Pancreas (tissue), 10 donors: ENCODE results near the gene ERMP1. TPM values are rescaled to one million over a fixed set of nuclear protein-coding genes. Genes with fewer than 3 reads are reported as not detected.
A peak's percentile ranks its signal among the peaks of the same experiment; 100 is the strongest.

Experiments used
- ATAC-seq, 4 donors: fragments of 200-7000 bp; cut with Tn5 transposase; one replicate each; pipeline versions ENCODE4 v1.8.0 to v1.9.1; 2020; ENCODE audit warnings: mild to moderate bottlenecking in 4 of 4, moderate library complexity in 4 of 4
- DNase-seq, 6 donors: peaks; one replicate each; pipeline ENCODE4 v3.0.0-alpha.2; 2020
- FAIRE-seq: peaks from 2 replicates; lab custom pipeline; 2012; peaks lifted over from hg19 to GRCh38; lab: Jason Lieb, UNC
- H3K27ac ChIP-seq, 4 donors: fragments of 200-600 bp; sonication (generic); 1 replicate in 3 of 4; 2 replicates in 1 of 4; pipeline versions ENCODE4 v1.5.0 to v1.8.0; 2020
- H3K27me3 ChIP-seq, 4 donors: fragments of 200-600 bp; one replicate each; pipeline ENCODE4 v1.8.0; 2021
- H3K36me3 ChIP-seq, 3 donors: fragments of 200-600 bp; sonication (generic) in 1 of 3; one replicate each; pipeline versions ENCODE4 v1.5.0 to v1.8.0; 2020 to 2021
- H3K4me1 ChIP-seq, 3 donors: fragments of 200-600 bp; one replicate each; pipeline ENCODE4 v1.8.0; 2021
- H3K4me3 ChIP-seq, 4 donors: fragments of 200-600 bp; sonication (generic) in 2 of 4; one replicate each; pipeline versions ENCODE4 v1.5.0 to v1.8.0; 2020 to 2021
- H3K9me3 ChIP-seq, 4 donors: fragments of 200-600 bp; one replicate each; pipeline ENCODE4 v1.8.0; 2021
- WGBS, 2 donors: extraction: QIAGEN DNeasy Blood & Tissue Kit; methylation state at CpG; one replicate each; pipeline ENCODE4 v1.1.7; 2013; 5-methylcytosine and 5-hydroxymethylcytosine counted together
- intact Hi-C, 3 donors: fragments of 100-400 bp; cut with DNase I; formaldehyde crosslinking; loops; one replicate each; pipeline versions ENCODE4 v1.11.1 to v1.14.2; 2022
- polyA plus RNA-seq, 2 donors: library from polyadenylated mRNA; stranded (reverse); fragments of 200-250 nt; gene quantifications; one replicate each; pipeline ENCODE4 v1.2.3, GENCODE V29; 2013
- total RNA-seq, 6 donors: library from RNA; stranded (reverse); fragmentation: NEBNext Ultra II Directional in 4 of 6; extraction: Animal tissue kit (Norgen Biotek cat#: 25700) in 4 of 6; gene quantifications; one replicate each; pipeline versions ENCODE4 v1.2.1 to v1.2.4, GENCODE V29; 2021 to 2023
- TF ChIP-seq, protein P1 (sequence below), 4 donors: fragments of 200-600 bp; sonication (generic) in 3 of 4; IDR thresholded peaks; one replicate each; pipeline versions ENCODE4 v1.5.0 to v1.8.0; 2021; ENCODE audit warnings: antibody characterized with exemption in 4 of 4
- donor health status: healthy with polysubstance abuse.
- donor health status: DM: no; HTN: no; CAD: no; lungs with moderate emphysema.
- donor health status: DM: no; HTN: no; CAD: no.
- donor health status: control.
- donor health status: control.
- donor health status: Bipolar disorder and iron deficiency.
- donor health status: DM: yes; HTN: yes; CAD: no.
- donor health status: DM: no; HTN: no; CAD: no.
- donor health status: DM: no; HTN: no; CAD: no.
- donor health status: DM: yes; HTN: yes; CAD: no.

Gene ERMP1
- total and polyA plus RNA-seq, 8 donors, result 2.1 to 15.5 (median 7.7) TPM

DNA sequence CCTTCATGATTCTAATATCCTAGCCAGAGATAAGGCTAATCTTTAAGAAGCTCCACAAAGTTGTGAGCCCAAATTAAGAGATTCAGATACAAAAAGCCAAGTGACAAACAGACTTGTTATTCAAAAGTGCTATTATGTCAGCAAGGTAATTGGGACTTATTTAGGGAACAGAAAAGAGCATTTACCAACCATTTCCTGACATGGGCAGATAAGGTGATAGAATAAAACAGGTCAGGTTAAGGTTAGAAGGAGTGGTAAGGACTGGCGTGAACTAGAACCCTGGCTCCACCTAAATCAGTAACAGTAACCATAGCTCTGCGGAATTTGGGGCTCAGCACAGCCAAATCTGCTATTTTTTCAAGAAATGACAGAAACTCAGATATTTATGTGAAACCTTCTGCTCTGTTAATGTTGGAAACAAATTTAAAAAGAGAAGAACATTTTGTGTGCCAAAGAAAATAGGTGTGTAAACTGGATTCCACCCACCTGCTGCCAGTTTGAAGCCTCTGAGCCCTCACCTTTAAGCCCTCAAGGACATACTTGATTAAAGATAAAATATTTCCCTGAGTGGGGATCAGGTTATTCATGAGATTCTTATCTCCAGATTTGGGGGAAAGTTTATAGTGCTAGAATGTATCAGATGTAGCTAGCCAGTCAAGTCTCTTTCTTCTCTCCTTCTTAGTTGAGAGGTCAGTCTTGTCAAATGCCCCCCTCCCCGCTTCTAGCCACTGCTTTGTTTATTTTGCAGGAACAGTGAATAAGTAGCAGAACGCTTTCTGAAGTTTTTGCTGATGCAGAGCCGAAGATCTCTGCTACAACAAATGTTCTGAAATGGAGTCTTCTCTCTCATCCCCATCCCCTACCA lies 10.2 kb upstream of the ERMP1 start:
- no peaks in the 10 kb centered on the region for H3K4me1 ChIP-seq
- FAIRE-seq (no peak), DNase-seq (no peak), ATAC-seq (no peak)
- TF ChIP-seq, protein P1, sequence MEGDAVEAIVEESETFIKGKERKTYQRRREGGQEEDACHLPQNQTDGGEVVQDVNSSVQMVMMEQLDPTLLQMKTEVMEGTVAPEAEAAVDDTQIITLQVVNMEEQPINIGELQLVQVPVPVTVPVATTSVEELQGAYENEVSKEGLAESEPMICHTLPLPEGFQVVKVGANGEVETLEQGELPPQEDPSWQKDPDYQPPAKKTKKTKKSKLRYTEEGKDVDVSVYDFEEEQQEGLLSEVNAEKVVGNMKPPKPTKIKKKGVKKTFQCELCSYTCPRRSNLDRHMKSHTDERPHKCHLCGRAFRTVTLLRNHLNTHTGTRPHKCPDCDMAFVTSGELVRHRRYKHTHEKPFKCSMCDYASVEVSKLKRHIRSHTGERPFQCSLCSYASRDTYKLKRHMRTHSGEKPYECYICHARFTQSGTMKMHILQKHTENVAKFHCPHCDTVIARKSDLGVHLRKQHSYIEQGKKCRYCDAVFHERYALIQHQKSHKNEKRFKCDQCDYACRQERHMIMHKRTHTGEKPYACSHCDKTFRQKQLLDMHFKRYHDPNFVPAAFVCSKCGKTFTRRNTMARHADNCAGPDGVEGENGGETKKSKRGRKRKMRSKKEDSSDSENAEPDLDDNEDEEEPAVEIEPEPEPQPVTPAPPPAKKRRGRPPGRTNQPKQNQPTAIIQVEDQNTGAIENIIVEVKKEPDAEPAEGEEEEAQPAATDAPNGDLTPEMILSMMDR (IDR thresholded peaks at IDR 0.05), result no peak
- 69 to 74% methylated on average over 5 of the region's 5 CpGs for WGBS, 2 donors
- no peaks in the 10 kb centered on the region for H3K27me3 ChIP-seq
- H3K4me3 ChIP-seq, result no peak overlapping the region
- H3K9me3 ChIP-seq, result no peaks in the 10 kb centered on the region
- no peaks in the 10 kb centered on the region for H3K36me3 ChIP-seq
- intact Hi-C loops, result no loop called here
- no peak overlapping the region for H3K27ac ChIP-seq

DNA sequence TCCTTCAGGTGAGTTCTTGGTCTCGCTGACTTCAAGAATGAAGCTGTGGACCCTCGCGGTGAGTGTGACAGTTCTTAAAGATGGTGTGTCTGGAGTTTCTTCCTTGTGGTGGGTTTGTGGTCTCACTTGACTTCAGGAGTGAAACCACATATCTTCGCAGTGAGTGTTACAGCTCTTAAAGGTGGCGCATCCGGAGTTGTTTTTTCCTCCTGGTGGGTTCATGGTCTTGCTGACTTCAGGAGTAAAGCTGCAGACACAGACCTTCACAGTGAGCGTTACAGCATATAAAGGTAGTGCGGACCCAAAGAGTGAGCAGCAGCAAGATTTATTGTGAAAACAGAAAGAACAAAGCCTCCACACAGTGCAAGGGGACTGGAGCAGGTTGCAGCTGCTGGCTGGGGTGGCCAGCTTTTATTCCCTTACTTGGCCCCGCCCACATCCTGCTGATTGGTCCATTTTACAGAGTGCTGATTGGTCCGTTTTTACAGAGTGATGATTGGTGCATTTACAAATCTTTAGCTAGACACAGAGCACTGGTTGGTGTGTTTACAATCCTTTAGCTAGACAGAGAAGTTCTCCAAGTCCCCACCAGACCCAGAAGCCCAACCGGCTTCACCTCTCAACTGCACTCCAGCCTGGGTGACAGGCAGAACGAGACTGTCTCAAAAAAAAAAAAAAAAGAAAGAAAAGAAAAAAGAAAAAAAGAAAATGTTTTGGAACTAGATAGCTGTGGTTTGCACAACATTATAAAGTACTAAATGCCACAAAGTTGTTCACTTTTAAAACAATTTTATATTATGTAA lies 9.1 kb upstream of the ERMP1 start:
- DNase-seq (no peak), ATAC-seq (no peak), FAIRE-seq (no peak)
- TF ChIP-seq, protein P1 (IDR thresholded peaks at IDR 0.05), result no peak
- no peaks in the 10 kb centered on the region for H3K27me3 ChIP-seq
- H3K9me3 ChIP-seq, result no peaks in the 10 kb centered on the region
- H3K4me1 ChIP-seq, result no peaks in the 10 kb centered on the region
- 88 to 94% methylated on average over 12 of the region's 12 CpGs for WGBS, 2 donors
- intact Hi-C loops, result no loop called here
- H3K27ac ChIP-seq, result no peak overlapping the region
- H3K4me3 ChIP-seq, result no peak overlapping the region
- no peaks in the 10 kb centered on the region for H3K36me3 ChIP-seq

DNA sequence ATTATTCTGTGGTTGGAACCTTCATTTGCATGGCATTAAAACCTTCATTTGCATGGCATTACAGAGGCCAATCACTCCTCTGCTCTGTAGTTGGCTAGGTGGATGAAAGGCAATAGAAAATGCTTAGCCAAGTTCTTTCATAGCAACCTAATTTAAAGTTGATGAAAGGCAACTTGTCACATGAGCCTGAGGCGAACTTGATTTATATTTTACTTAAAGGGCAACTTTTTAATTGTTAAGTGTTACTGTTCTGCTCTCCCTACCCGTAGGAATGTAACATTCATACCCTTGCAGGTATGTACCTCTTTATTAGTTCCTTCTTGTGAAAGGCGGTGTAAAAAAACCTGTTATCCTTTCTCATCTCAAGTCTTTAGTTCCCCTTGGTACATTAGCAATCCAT lies 7.9 kb upstream of the ERMP1 start:
- TF ChIP-seq, protein P1 (IDR thresholded peaks at IDR 0.05), result no peak
- Histone ChIP-seq H3K9me3 (no peaks in the 10 kb centered on the region), H3K36me3 (no peaks in the 10 kb centered on the region), H3K4me1 (peaks cover 0 to under 1% (median 0%) of the 10 kb centered on the region in 3 donors), H3K4me3 (no peak overlapping the region), H3K27ac (no peak overlapping the region), H3K27me3 (no peaks in the 10 kb centered on the region)
- intact Hi-C loops, result no loop called here
- no peak for ATAC-seq
- 85 to 94% methylated on average over 3 of the region's 3 CpGs for WGBS, 2 donors
- no peak for DNase-seq
- no peak for FAIRE-seq

- TF ChIP-seq, protein P1 (IDR thresholded peaks at IDR 0.05), result no peak
- Histone ChIP-seq H3K27ac (no peak overlapping the region), H3K36me3 (no peaks in the 10 kb centered on the region), H3K9me3 (no peaks in the 10 kb centered on the region), H3K27me3 (no peaks in the 10 kb centered on the region), H3K4me3 (no peak overlapping the region), H3K4me1 (peaks cover 0 to 3% (median 0%) of the 10 kb centered on the region in 3 donors)
- intact Hi-C loops, result no loop called here
- ATAC-seq (peak in 3 of 4 donors; percentile 12 to 19 (median 15)), DNase-seq (no peak), FAIRE-seq (no peak)
- WGBS, 2 donors, result 48 to 62% methylated on average over 4 of the region's 4 CpGs
Measured at GRCh38 chr9:5839572-5839902, 6.6 kb upstream of the ERMP1 start.
